ENCODE data around the gene ADCY10. TPM values are rescaled to one million over a fixed set of nuclear protein-coding genes. Genes with fewer than 3 reads are reported as not detected.
"Not testable (repeated sequence)": the region's sequence is repeated elsewhere in the genome, so short reads cannot be mapped to it uniquely, and the experiment has no call there.

ADCY10 gene
- total and polyA plus RNA-seq, 7 donors, result 0.14 to 0.92 (median 0.28) TPM; not detected in 2

GRCh38 chr1:167898578-167899222, 15.2 kb downstream of the ADCY10 start:
- intact Hi-C loops (cut with DNase I), result no loop called here
- H3K27me3 ChIP-seq, result no peaks in the 10 kb centered on the region
- no peaks in the 10 kb centered on the region for H3K36me3 ChIP-seq
- no peak for DNase-seq
- no peaks in the 10 kb centered on the region for H3K9me3 ChIP-seq
- peaks cover 0 to 12% (median 0%) of the 10 kb centered on the region in 4 donors for H3K4me1 ChIP-seq
- WGBS, 2 donors, result 96 to 97% methylated on average over 9 of the region's 9 CpGs
- H3K27ac ChIP-seq, result no peak overlapping the region
- TF ChIP-seq EP300 (IDR thresholded peaks at IDR 0.05) (no peak), POLR2AphosphoS5 (IDR thresholded peaks at IDR 0.05) (no peak), POLR2A (IDR thresholded peaks at IDR 0.05) (no peak), CTCF (IDR thresholded peaks at IDR 0.05) (no peak)
- H3K4me3 ChIP-seq, result no peak overlapping the region

- Histone ChIP-seq H3K36me3 (no peaks in the 10 kb centered on the region), H3K27ac (no peak overlapping the region), H3K9me3 (no peaks in the 10 kb centered on the region), H3K4me1 (peaks cover 0 to 1% (median 0%) of the 10 kb centered on the region in 4 donors), H3K27me3 (no peaks in the 10 kb centered on the region), H3K4me3 (no peak overlapping the region)
- TF ChIP-seq POLR2AphosphoS5 (IDR thresholded peaks at IDR 0.05), result no peak
- TF ChIP-seq CTCF (IDR thresholded peaks at IDR 0.05), result no peak
- TF ChIP-seq POLR2A (IDR thresholded peaks at IDR 0.05), result no peak
- DNase-seq, result no peak
- 86 to 87% methylated on average over 2 of the region's 2 CpGs for WGBS, 2 donors
- intact Hi-C loops (cut with DNase I), result no loop called here
Observed at GRCh38 chr1:167893798-167894197, 20.1 kb downstream of the ADCY10 start.

- H3K4me1 ChIP-seq, result no peaks in the 10 kb centered on the region
- no peak for DNase-seq
- TF ChIP-seq POLR2AphosphoS5 (IDR thresholded peaks at IDR 0.05) (peak in 1 of 4 donors; percentile 45), POLR2A (IDR thresholded peaks at IDR 0.05) (no peak), CTCF (IDR thresholded peaks at IDR 0.05) (no peak), EP300 (IDR thresholded peaks at IDR 0.05) (no peak)
- H3K4me3 ChIP-seq, result no peak overlapping the region
- no peaks in the 10 kb centered on the region for H3K9me3 ChIP-seq
- intact Hi-C loops (cut with DNase I), result no loop called here
- H3K36me3 ChIP-seq, result no peaks in the 10 kb centered on the region
- H3K27me3 ChIP-seq, result no peaks in the 10 kb centered on the region
- no peak overlapping the region for H3K27ac ChIP-seq
Observed at GRCh38 chr1:167890400-167890799, 23.5 kb downstream of the ADCY10 start.

GRCh38 chr1:167887187-167887586, 26.7 kb downstream of the ADCY10 start:
- H3K27ac ChIP-seq; H3K9me3 ChIP-seq; H3K4me3 ChIP-seq; intact Hi-C loops (cut with DNase I); H3K36me3 ChIP-seq; DNase-seq; H3K27me3 ChIP-seq; H3K4me1 ChIP-seq: not testable (repeated sequence)
- 86 to 94% methylated on average over 2 of the region's 2 CpGs for WGBS, 2 donors

- Histone ChIP-seq H3K27ac (no peak overlapping the region), H3K27me3 (no peaks in the 10 kb centered on the region), H3K9me3 (no peaks in the 10 kb centered on the region), H3K4me1 (no peaks in the 10 kb centered on the region), H3K36me3 (no peaks in the 10 kb centered on the region), H3K4me3 (no peak overlapping the region)
- WGBS, 2 donors, result 90 to 95% methylated on average over 8 of the region's 8 CpGs
- no peak for TF ChIP-seq EP300 (IDR thresholded peaks at IDR 0.05)
- TF ChIP-seq POLR2A (IDR thresholded peaks at IDR 0.05), result no peak
- no peak for TF ChIP-seq POLR2AphosphoS5 (IDR thresholded peaks at IDR 0.05)
- TF ChIP-seq CTCF (IDR thresholded peaks at IDR 0.05), result no peak
- DNase-seq, result no peak
- intact Hi-C loops (cut with DNase I), result no loop called here
Observed at GRCh38 chr1:167882376-167882775, 31.6 kb downstream of the ADCY10 start.

Data from sigmoid colon (tissue), 7 donors.